Left lung (tissue), 10 donors: ENCODE measurements around the gene FOCAD. TPM values are rescaled to one million over a fixed set of nuclear protein-coding genes. Genes with fewer than 3 reads are reported as not detected.

ENCODE experiments used
- ATAC-seq: fragments of 200-7000 bp; cut with Tn5 transposase; one replicate; pipeline ENCODE4 v1.9.1; 2020; ENCODE audit warnings: moderate library complexity
- DNase-seq, 4 donors: peaks; one replicate each; pipeline ENCODE4 v3.0.0-alpha.2; 2013 to 2020
- H3K27ac ChIP-seq, 2 donors: fragments of 200-600 bp; sonication (generic) in 1 of 2; one replicate each; pipeline versions ENCODE4 v1.5.0 to v1.8.0; 2020 to 2021
- H3K27me3 ChIP-seq, 2 donors: fragments of 200-600 bp; sonication (generic) in 1 of 2; one replicate each; pipeline versions ENCODE4 v1.5.0 to v1.8.0; 2020 to 2021
- H3K36me3 ChIP-seq, 2 donors: fragments of 200-600 bp; sonication (generic) in 1 of 2; one replicate each; pipeline versions ENCODE4 v1.5.0 to v1.8.0; 2020 to 2021
- H3K4me1 ChIP-seq, 2 donors: fragments of 200-600 bp; one replicate each; pipeline ENCODE4 v1.8.0; 2021
- H3K4me3 ChIP-seq, 2 donors: fragments of 200-600 bp; sonication (generic) in 1 of 2; one replicate each; pipeline versions ENCODE4 v1.5.0 to v1.8.0; 2020 to 2021; ENCODE audit warnings: mild to moderate bottlenecking in 1 of 2
- H3K9me3 ChIP-seq, 2 donors: fragments of 200-600 bp; sonication (generic) in 1 of 2; one replicate each; pipeline versions ENCODE4 v1.5.0 to v1.8.0; 2020 to 2021
- CTCF ChIP-seq, 2 donors: fragments of 200-600 bp; sonication (generic) in 1 of 2; IDR thresholded peaks; one replicate each; pipeline versions ENCODE4 v1.5.0 to v1.8.0; 2021; ENCODE audit warnings: antibody characterized with exemption in 2 of 2
- intact Hi-C, 2 donors: fragments of 100-400 bp; cut with DNase I; formaldehyde crosslinking; loops; one replicate each; pipeline versions ENCODE4 v1.11.2 to v1.14.2; 2022
- polyA plus RNA-seq, 6 donors: library from polyadenylated mRNA; unstranded; fragments of 120-200 nt; gene quantifications; one replicate each; pipeline ENCODE4 v1.2.1, GENCODE V29; 2013; ENCODE audit not compliant: insufficient read length in 6 of 6
- total RNA-seq, 2 donors: library from RNA; stranded (reverse); fragmentation: NEBNext Ultra II Directional; extraction: Animal tissue kit (Norgen Biotek cat#: 25700); gene quantifications; one replicate each; pipeline ENCODE4 v1.2.1, GENCODE V29; 2021
- donor health status: DM: no; HTN: yes; CAD: no.
- donor health status: DM: no; HTN: no; CAD: no.

Gene FOCAD
- total and polyA plus RNA-seq, 8 donors, result 23.6 to 43.1 (median 29.9) TPM

GRCh38 chr9:20944507-20944906 is 260.4 kb downstream of the FOCAD start:
- H3K27ac ChIP-seq, result no peak overlapping the region
- H3K27me3 ChIP-seq, result no peaks in the 10 kb centered on the region
- DNase-seq (no peak), ATAC-seq (no peak)
- intact Hi-C loops, result loop anchor here in 1 of 2 donors (10.0 kb wide), 2 partner anchors 320 to 1020 kb away; partner anchors contain the start of gene MLLT3
- H3K9me3 ChIP-seq, result no peaks in the 10 kb centered on the region
- H3K36me3 ChIP-seq, result peaks cover 0 to 4% of the 10 kb centered on the region in 2 donors
- no peak for TF ChIP-seq CTCF (IDR thresholded peaks at IDR 0.05)
- H3K4me1 ChIP-seq, result peaks cover 0 to 6% of the 10 kb centered on the region in 2 donors
- no peak overlapping the region for H3K4me3 ChIP-seq

- DNase-seq, result no peak
- Histone ChIP-seq H3K27me3 (no peaks in the 10 kb centered on the region), H3K4me1 (peaks cover 0 to 6% of the 10 kb centered on the region in 2 donors), H3K36me3 (peaks cover 0 to 4% of the 10 kb centered on the region in 2 donors), H3K9me3 (no peaks in the 10 kb centered on the region), H3K4me3 (no peak overlapping the region), H3K27ac (no peak overlapping the region)
- no peak for ATAC-seq
- intact Hi-C loops, result loop anchor here in 1 of 2 donors (10.0 kb wide), 2 partner anchors 320 to 1020 kb away; partner anchors contain the start of gene MLLT3
- no peak for TF ChIP-seq CTCF (IDR thresholded peaks at IDR 0.05)
Observed at GRCh38 chr9:20945269-20945668, 261.2 kb downstream of the FOCAD start.

- ATAC-seq, result no peak
- intact Hi-C loops, result loop anchor here in 1 of 2 donors (10.0 kb wide), 2 partner anchors 321 to 1021 kb away; partner anchors contain the start of gene MLLT3
- DNase-seq, result no peak
- Histone ChIP-seq H3K27ac (no peak overlapping the region), H3K4me1 (peaks cover 0 to 3% of the 10 kb centered on the region in 2 donors), H3K36me3 (peaks cover 0 to 8% of the 10 kb centered on the region in 2 donors), H3K4me3 (no peak overlapping the region), H3K9me3 (no peaks in the 10 kb centered on the region), H3K27me3 (no peaks in the 10 kb centered on the region)
- TF ChIP-seq CTCF (IDR thresholded peaks at IDR 0.05), result no peak
Observed at GRCh38 chr9:20945856-20946255, 261.8 kb downstream of the FOCAD start.

GRCh38 chr9:20948703-20949102 is 264.6 kb downstream of the FOCAD start:
- H3K36me3 ChIP-seq, result peaks cover 0 to 22% of the 10 kb centered on the region in 2 donors
- no peak overlapping the region for H3K27ac ChIP-seq
- ATAC-seq (no peak), DNase-seq (no peak)
- no peaks in the 10 kb centered on the region for H3K27me3 ChIP-seq
- intact Hi-C loops, result loop anchor here in 1 of 2 donors (10.0 kb wide), 2 partner anchors 324 to 1024 kb away; partner anchors contain the start of gene MLLT3
- TF ChIP-seq CTCF (IDR thresholded peaks at IDR 0.05), result no peak
- no peaks in the 10 kb centered on the region for H3K9me3 ChIP-seq
- H3K4me3 ChIP-seq, result no peak overlapping the region
- no peaks in the 10 kb centered on the region for H3K4me1 ChIP-seq

GRCh38 chr9:20950707-20951106 is 266.6 kb downstream of the FOCAD start:
- no peak for DNase-seq
- no peak for TF ChIP-seq CTCF (IDR thresholded peaks at IDR 0.05)
- H3K27ac ChIP-seq, result no peak overlapping the region
- H3K9me3 ChIP-seq, result no peaks in the 10 kb centered on the region
- intact Hi-C loops, result no loop called here
- ATAC-seq, result no peak
- no peaks in the 10 kb centered on the region for H3K27me3 ChIP-seq
- H3K4me3 ChIP-seq, result no peak overlapping the region
- H3K36me3 ChIP-seq, result peaks cover 0 to 22% of the 10 kb centered on the region in 2 donors
- no peaks in the 10 kb centered on the region for H3K4me1 ChIP-seq
